Measurements from ENCODE around the gene IDH3G. TPM values are rescaled to one million over a fixed set of nuclear protein-coding genes. Genes with fewer than 3 reads are reported as not detected.

The IDH3G gene
- total and polyA plus RNA-seq, 8 donors, result 31.0 to 186 (median 54.2) TPM

DNA sequence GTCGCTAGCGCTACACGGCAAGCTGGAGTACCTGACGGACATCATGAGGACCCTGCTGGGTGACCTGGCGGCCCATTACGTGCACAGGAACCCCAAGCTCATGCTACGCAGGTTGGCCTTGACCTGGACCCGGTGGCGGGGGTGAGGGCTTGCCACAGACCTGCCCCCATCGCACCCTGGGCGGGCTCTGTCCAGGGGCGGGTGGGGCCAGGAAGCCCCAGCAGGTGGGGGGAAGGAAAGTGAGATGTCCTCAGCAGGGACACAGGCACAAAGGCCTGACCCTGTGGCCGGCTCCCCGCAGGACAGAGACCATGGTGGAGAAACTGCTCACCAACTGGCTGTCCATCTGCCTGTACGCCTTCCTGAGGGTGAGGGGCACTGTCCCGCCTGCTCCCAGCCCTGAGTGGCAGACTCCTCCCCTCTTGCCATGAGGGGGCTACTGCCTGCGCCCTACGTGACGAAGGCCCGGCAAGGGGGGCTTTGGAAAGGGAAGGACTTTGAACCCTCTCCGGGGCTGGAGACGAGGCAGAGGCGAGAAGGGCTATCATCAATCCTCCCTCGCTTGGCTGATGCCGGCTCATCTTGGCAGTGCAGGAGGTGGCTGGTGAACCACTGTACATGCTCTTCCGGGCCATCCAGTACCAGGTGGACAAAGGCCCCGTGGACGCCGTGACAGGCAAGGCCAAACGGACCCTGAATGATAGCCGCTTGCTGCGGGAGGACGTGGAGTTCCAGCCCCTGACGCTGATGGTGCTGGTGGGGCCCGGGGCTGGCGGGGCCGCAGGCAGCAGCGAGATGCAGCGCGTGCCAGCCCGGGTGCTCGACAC, 18.7 kb downstream of the IDH3G start:
- 90 to 95% (median 94%) methylated on average over 26 to 42 of the region's 42 CpGs for WGBS, 5 donors
- Histone ChIP-seq H3K4me3 (no peak overlapping the region), H3K4me1 (peaks cover 0 to 5% (median 2%) of the 10 kb centered on the region in 4 donors), H3K9me3 (no peaks in the 10 kb centered on the region), H3K27ac (no peak overlapping the region), H3K27me3 (peaks cover 0 to 9% (median 3%) of the 10 kb centered on the region in 3 donors), H3K36me3 (peaks cover 0 to 63% (median 12%) of the 10 kb centered on the region in 4 donors)
- no peak for TF ChIP-seq POLR2A (IDR thresholded peaks at IDR 0.05)
- no peak for TF ChIP-seq EP300 (IDR thresholded peaks at IDR 0.05)
- no peak for TF ChIP-seq POLR2AphosphoS5 (IDR thresholded peaks at IDR 0.05)
- TF ChIP-seq, protein P1, sequence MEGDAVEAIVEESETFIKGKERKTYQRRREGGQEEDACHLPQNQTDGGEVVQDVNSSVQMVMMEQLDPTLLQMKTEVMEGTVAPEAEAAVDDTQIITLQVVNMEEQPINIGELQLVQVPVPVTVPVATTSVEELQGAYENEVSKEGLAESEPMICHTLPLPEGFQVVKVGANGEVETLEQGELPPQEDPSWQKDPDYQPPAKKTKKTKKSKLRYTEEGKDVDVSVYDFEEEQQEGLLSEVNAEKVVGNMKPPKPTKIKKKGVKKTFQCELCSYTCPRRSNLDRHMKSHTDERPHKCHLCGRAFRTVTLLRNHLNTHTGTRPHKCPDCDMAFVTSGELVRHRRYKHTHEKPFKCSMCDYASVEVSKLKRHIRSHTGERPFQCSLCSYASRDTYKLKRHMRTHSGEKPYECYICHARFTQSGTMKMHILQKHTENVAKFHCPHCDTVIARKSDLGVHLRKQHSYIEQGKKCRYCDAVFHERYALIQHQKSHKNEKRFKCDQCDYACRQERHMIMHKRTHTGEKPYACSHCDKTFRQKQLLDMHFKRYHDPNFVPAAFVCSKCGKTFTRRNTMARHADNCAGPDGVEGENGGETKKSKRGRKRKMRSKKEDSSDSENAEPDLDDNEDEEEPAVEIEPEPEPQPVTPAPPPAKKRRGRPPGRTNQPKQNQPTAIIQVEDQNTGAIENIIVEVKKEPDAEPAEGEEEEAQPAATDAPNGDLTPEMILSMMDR (IDR thresholded peaks at IDR 0.05), result no peak
- intact Hi-C loops (cut with DNase I; ENCODE audit: low total_unique reads), result no loop called here
- no peak for DNase-seq

DNA sequence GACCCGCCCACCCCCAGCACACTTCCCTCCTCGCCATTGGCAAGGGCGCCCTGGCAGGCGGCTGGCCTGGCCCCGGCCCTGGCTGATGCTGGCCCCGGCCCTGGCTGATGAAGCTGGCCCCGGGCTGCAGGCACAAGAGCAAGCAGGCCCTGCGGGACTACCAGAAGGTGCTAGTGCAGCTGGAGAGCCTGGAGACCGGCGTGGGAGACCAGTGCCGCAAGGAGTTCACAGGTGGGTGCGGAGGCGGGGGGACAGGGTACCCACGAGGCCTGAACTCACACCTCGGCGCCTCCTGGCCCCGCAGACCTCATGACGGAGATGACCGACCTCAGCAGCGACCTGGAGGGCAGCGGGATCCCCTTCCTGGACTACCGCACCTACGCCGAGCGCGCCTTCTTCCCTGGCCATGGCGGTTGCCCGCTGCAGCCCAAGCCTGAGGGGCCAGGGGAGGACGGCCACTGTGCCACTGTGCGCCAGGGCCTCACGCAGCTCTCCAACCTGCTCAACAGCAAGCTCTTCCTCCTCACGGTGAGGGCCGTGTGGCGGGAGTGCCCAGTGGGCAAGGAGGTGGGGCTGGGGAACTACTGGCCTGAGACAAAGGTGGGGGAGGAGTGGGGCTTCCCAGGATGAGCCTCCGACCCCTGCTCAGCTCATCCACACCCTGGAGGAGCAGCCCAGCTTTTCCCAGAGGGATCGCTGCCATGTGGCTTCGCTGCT, 19.4 kb downstream of the IDH3G start:
- no peak for TF ChIP-seq POLR2AphosphoS5 (IDR thresholded peaks at IDR 0.05)
- TF ChIP-seq, protein P1 (IDR thresholded peaks at IDR 0.05), result no peak
- no peak for TF ChIP-seq POLR2A (IDR thresholded peaks at IDR 0.05)
- TF ChIP-seq EP300 (IDR thresholded peaks at IDR 0.05), result no peak

DNA sequence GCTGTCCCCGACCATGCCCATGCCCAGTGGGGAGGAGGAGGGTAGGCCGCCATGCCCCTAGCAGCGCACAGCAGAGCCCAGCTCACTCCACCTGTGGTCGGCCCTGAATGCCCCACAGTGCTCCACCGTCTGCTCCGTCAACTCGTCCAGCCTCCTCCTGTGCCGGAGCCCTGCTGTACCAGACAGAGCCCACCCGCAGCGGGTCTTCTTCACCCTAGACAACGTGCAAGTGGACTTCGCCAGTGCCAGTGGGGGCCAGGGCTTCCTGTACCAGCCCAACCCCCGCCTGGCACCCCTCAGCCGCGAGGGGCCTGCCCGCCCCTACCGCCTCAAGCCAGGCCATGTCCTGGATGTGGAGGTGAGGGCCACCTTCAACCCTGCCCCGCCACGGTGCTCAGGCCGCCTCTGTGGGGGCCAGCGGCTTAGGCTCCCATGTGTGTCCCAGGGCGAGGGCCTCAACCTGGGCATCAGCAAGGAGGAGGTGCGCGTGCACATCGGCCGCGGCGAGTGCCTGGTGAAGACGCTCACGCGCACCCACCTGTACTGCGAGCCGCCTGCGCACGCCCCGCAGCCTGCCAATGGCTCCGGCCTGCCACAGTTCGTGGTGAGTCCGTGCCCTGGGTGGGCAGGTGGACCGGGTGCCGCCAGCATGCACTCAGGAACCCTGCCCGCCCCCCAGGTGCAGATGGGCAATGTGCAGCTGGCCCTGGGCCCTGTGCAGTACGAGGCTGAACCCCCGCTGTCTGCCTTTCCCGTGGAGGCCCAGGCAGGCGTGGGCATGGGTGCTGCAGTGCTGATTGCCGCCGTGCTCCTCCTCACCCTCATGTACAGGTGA, 20.2 kb downstream of the IDH3G start:
- 88 to 97% (median 94%) methylated on average over 26 to 48 of the region's 48 CpGs for WGBS, 5 donors
- intact Hi-C loops (cut with DNase I; ENCODE audit: low total_unique reads), result no loop called here
- DNase-seq, result no peak

More for the DNA sequence above, 19.4 kb downstream of the IDH3G start:
- peaks cover 0 to 69% (median 12%) of the 10 kb centered on the region in 4 donors for H3K36me3 ChIP-seq
- no peaks in the 10 kb centered on the region for H3K4me1 ChIP-seq
- no peak overlapping the region for H3K4me3 ChIP-seq
- 90 to 93% (median 92%) methylated on average over 15 to 37 of the region's 37 CpGs for WGBS, 5 donors
- DNase-seq, result no peak
- H3K27ac ChIP-seq, result no peak overlapping the region
- intact Hi-C loops (cut with DNase I; ENCODE audit: low total_unique reads), result no loop called here
- H3K27me3 ChIP-seq, result peaks cover 0 to 5% (median 0%) of the 10 kb centered on the region in 3 donors
- H3K9me3 ChIP-seq, result no peaks in the 10 kb centered on the region

More for the DNA sequence above, 20.2 kb downstream of the IDH3G start:
- Histone ChIP-seq H3K4me1 (no peaks in the 10 kb centered on the region), H3K27me3 (peaks cover 0 to 5% (median 0%) of the 10 kb centered on the region in 3 donors), H3K4me3 (no peak overlapping the region), H3K36me3 (peaks cover 0 to 69% (median 12%) of the 10 kb centered on the region in 4 donors), H3K27ac (no peak overlapping the region), H3K9me3 (no peaks in the 10 kb centered on the region)
- TF ChIP-seq EP300 (IDR thresholded peaks at IDR 0.05), result no peak
- TF ChIP-seq POLR2A (IDR thresholded peaks at IDR 0.05), result no peak
- TF ChIP-seq, protein P1 (IDR thresholded peaks at IDR 0.05), result no peak
- TF ChIP-seq POLR2AphosphoS5 (IDR thresholded peaks at IDR 0.05), result no peak
